Kidney epithelial cell (primary cell): ENCODE results near the gene FBXO27. TPM values are rescaled to one million over a fixed set of nuclear protein-coding genes. Genes with fewer than 3 reads are reported as not detected.

Experiments used
- DNase-seq: peaks from one replicate; pipeline ENCODE4 v3.0.0-alpha.2; 2010; ENCODE audit warnings: low read depth
- H3K27me3 ChIP-seq: 2 replicates; pipeline ENCODE4 v1.6.0; 2011; ENCODE audit warnings: low read length; ENCODE audit not compliant: control insufficient read depth, insufficient read depth
- H3K36me3 ChIP-seq: 2 replicates; pipeline ENCODE4 v1.5.1; 2011; ENCODE audit warnings: low read length; ENCODE audit not compliant: control insufficient read depth, insufficient read depth
- H3K4me3 ChIP-seq: 2 replicates; pipeline ENCODE4 v1.5.1; 2011; ENCODE audit warnings: low read depth, mild to moderate bottlenecking, control low read depth, low read length
- CTCF ChIP-seq: IDR thresholded peaks from 2 replicates; pipeline ENCODE4 v1.5.1; 2011; ENCODE audit warnings: mild to moderate bottlenecking, moderate library complexity, low read length, control low read depth, inconsistent platforms; ENCODE audit not compliant: insufficient read depth, poor library complexity, severe bottlenecking
- total RNA-seq: library from RNA; depleted of rRNA; stranded (reverse); fragments of >200 nt; gene quantifications from 2 replicates; pipeline ENCODE4 v1.2.3, GENCODE V29; 2015

Gene FBXO27
- total RNA-seq, 1 donor from 2014 or later = 6.9 TPM

GRCh38 chr19:39060171-39060570 is 27.8 kb upstream of the FBXO27 start:
- no peak overlapping the region for H3K4me3 ChIP-seq
- no peak for TF ChIP-seq CTCF
- DNase-seq = no peak
- H3K27me3 ChIP-seq = no peaks in the 10 kb centered on the region
- H3K36me3 ChIP-seq = no peaks in the 10 kb centered on the region

GRCh38 chr19:39059302-39059701 is 27.0 kb upstream of the FBXO27 start:
- no peak for TF ChIP-seq CTCF
- Histone ChIP-seq H3K4me3 (no peak overlapping the region), H3K27me3 (no peaks in the 10 kb centered on the region), H3K36me3 (no peaks in the 10 kb centered on the region)
- no peak for DNase-seq

- no peak for DNase-seq
- Histone ChIP-seq H3K36me3 (no peaks in the 10 kb centered on the region), H3K4me3 (no peak overlapping the region), H3K27me3 (no peaks in the 10 kb centered on the region)
- TF ChIP-seq CTCF = no peak
Measured at GRCh38 chr19:39057615-39058014, 25.3 kb upstream of the FBXO27 start.

GRCh38 chr19:39054091-39054470 is 21.7 kb upstream of the FBXO27 start:
- no peak for DNase-seq
- TF ChIP-seq CTCF = no peak
- no peaks in the 10 kb centered on the region for H3K36me3 ChIP-seq
- H3K27me3 ChIP-seq = no peaks in the 10 kb centered on the region
- no peak overlapping the region for H3K4me3 ChIP-seq

GRCh38 chr19:39053276-39054090 is 21.1 kb upstream of the FBXO27 start:
- no peak for DNase-seq
- no peak overlapping the region for H3K4me3 ChIP-seq
- no peaks in the 10 kb centered on the region for H3K36me3 ChIP-seq
- TF ChIP-seq CTCF = no peak
- no peaks in the 10 kb centered on the region for H3K27me3 ChIP-seq

GRCh38 chr19:39052846-39053245 is 20.5 kb upstream of the FBXO27 start:
- TF ChIP-seq CTCF = no peak
- Histone ChIP-seq H3K27me3 (no peaks in the 10 kb centered on the region), H3K4me3 (no peak overlapping the region), H3K36me3 (no peaks in the 10 kb centered on the region)
- no peak for DNase-seq
